H9 (cell line): ENCODE data around the gene TRPV5. TPM values are rescaled to one million over a fixed set of nuclear protein-coding genes. Genes with fewer than 3 reads are reported as not detected.

ENCODE experiments used
- DNase-seq: peaks from one replicate; pipeline ENCODE4 v3.0.0-alpha.2; 2017
- H2AFZ ChIP-seq: one replicate; pipeline ENCODE4 v1.6.1; 2013; ENCODE audit warnings: mild to moderate bottlenecking, low read length, control low read depth, moderate library complexity
- H2AK5ac ChIP-seq: 2 replicates; pipeline ENCODE4 v1.6.1; 2013; ENCODE audit warnings: low read length, control low read depth, mixed read lengths; ENCODE audit not compliant: insufficient read length
- H2BK120ac ChIP-seq: one replicate; pipeline ENCODE4 v1.6.1; 2013; ENCODE audit warnings: low read depth, mild to moderate bottlenecking, low read length, control low read depth, inconsistent platforms; ENCODE audit not compliant: poor library complexity, severe bottlenecking
- H2BK12ac ChIP-seq: 2 replicates; pipeline ENCODE4 v1.6.1; 2013; ENCODE audit warnings: low read length, control low read depth, mixed read lengths, low read depth; ENCODE audit not compliant: insufficient read length
- H2BK15ac ChIP-seq: 2 replicates; pipeline ENCODE4 v1.6.1; 2013; ENCODE audit warnings: low read depth, low read length, control low read depth
- H2BK20ac ChIP-seq: one replicate; pipeline ENCODE4 v1.6.1; 2013; ENCODE audit warnings: low read depth, mild to moderate bottlenecking, low read length, control low read depth, inconsistent platforms; ENCODE audit not compliant: poor library complexity, severe bottlenecking
- H2BK5ac ChIP-seq: 2 replicates; pipeline ENCODE4 v1.6.1; 2013; ENCODE audit warnings: low read length, control low read depth, mixed read lengths; ENCODE audit not compliant: insufficient read length
- H3K14ac ChIP-seq: 2 replicates; pipeline ENCODE4 v1.6.1; 2013; ENCODE audit warnings: low read length, control low read depth; ENCODE audit not compliant: insufficient read depth
- H3K18ac ChIP-seq: 2 replicates; pipeline ENCODE4 v1.6.1; 2013; ENCODE audit warnings: low read depth, mild to moderate bottlenecking, mixed read lengths, low read length, control low read depth; ENCODE audit not compliant: insufficient read length
- H3K23ac ChIP-seq: 2 replicates; pipeline ENCODE4 v1.6.1; 2013; ENCODE audit warnings: low read length, control low read depth, mixed read lengths, low read depth; ENCODE audit not compliant: insufficient read length
- H3K23me2 ChIP-seq: 2 replicates; pipeline ENCODE4 v1.6.1; 2013; ENCODE audit warnings: low read depth, mild to moderate bottlenecking, mixed read lengths, low read length, control low read depth; ENCODE audit not compliant: insufficient read length, poor library complexity, severe bottlenecking
- H3K27ac ChIP-seq: 2 replicates; pipeline ENCODE4 v1.5.1; 2013; ENCODE audit warnings: low read length, control low read depth, mixed read lengths, low read depth; ENCODE audit not compliant: insufficient read length
- H3K27me3 ChIP-seq: 2 replicates; pipeline ENCODE4 v1.6.1; 2013; ENCODE audit warnings: low read length, control low read depth, inconsistent platforms; ENCODE audit not compliant: insufficient read depth
- H3K4ac ChIP-seq: 2 replicates; pipeline ENCODE4 v1.6.1; 2013; ENCODE audit warnings: low read depth, mild to moderate bottlenecking, control low read depth, inconsistent platforms, low read length, moderate library complexity
- H3K4me1 ChIP-seq: 2 replicates; pipeline ENCODE4 v1.6.1; 2013; ENCODE audit warnings: low read length, control low read depth, inconsistent platforms; ENCODE audit not compliant: insufficient read depth
- H3K4me2 ChIP-seq: 2 replicates; pipeline ENCODE4 v1.6.1; 2013; ENCODE audit warnings: low read length, control low read depth, mixed read lengths; ENCODE audit not compliant: insufficient read length, insufficient read depth
- H3K56ac ChIP-seq: 2 replicates; pipeline ENCODE4 v1.6.1; 2013; ENCODE audit warnings: low read depth, mild to moderate bottlenecking, mixed read lengths, low read length, control low read depth; ENCODE audit not compliant: insufficient read length
- H3K79me1 ChIP-seq: 2 replicates; pipeline ENCODE4 v1.6.1; 2013; ENCODE audit warnings: low read depth, mild to moderate bottlenecking, moderate library complexity, low read length, control low read depth, inconsistent platforms; ENCODE audit not compliant: insufficient read depth, poor library complexity, severe bottlenecking
- H3K79me2 ChIP-seq: 2 replicates; pipeline ENCODE4 v1.6.1; 2013; ENCODE audit warnings: low read length, control low read depth, inconsistent platforms; ENCODE audit not compliant: insufficient read depth
- H3K9ac ChIP-seq: 2 replicates; pipeline ENCODE4 v1.6.1; 2013; ENCODE audit warnings: low read length, control low read depth, mixed read lengths; ENCODE audit not compliant: insufficient read length; ENCODE audit errors: extremely low read depth
- H3K9me3 ChIP-seq: one replicate; pipeline ENCODE4 v1.6.1; 2013; ENCODE audit warnings: low read depth, low read length, inconsistent platforms; ENCODE audit not compliant: control insufficient read depth
- H3T11ph ChIP-seq: one replicate; pipeline ENCODE4 v1.6.1; 2013; ENCODE audit warnings: mild to moderate bottlenecking, low read length, control low read depth, inconsistent platforms
- H4K20me1 ChIP-seq: one replicate; pipeline ENCODE4 v1.6.1; 2013; ENCODE audit not compliant: control insufficient read depth, insufficient read length, insufficient read depth
- H4K5ac ChIP-seq: 2 replicates; pipeline ENCODE4 v1.6.1; 2013; ENCODE audit warnings: low read depth, mild to moderate bottlenecking, mixed read lengths, low read length, control low read depth; ENCODE audit not compliant: insufficient read length
- H4K8ac ChIP-seq: replicated peaks from 2 replicates; pipeline ENCODE4 v1.6.1; 2013; ENCODE audit warnings: low read length, control low read depth, mixed read lengths, low read depth; ENCODE audit not compliant: insufficient read length
- H4K91ac ChIP-seq: 2 replicates; pipeline ENCODE4 v1.6.1; 2013; ENCODE audit warnings: low read depth, mild to moderate bottlenecking, moderate library complexity, mixed read lengths, low read length, control low read depth; ENCODE audit not compliant: insufficient read length
- H3K27ac Mint-ChIP-seq, 3 experiments: 2 replicates in 2 of 3; 3 replicates in 1 of 3; pipeline ENCODE4 v1.8.0; 2020 to 2021; ENCODE audit warnings: mixed read lengths in 3 of 3, mild to moderate bottlenecking in 1 of 3, moderate library complexity in 1 of 3
- H3K27me3 Mint-ChIP-seq: 2 replicates; pipeline ENCODE4 v1.8.0; 2021; ENCODE audit warnings: low read depth, mild to moderate bottlenecking, moderate library complexity, mixed read lengths
- H3K36me3 Mint-ChIP-seq, 3 experiments: 2 replicates in 2 of 3; 3 replicates in 1 of 3; pipeline ENCODE4 v1.8.0; 2020 to 2021; ENCODE audit warnings: low read depth in 3 of 3, mixed read lengths in 3 of 3; ENCODE audit not compliant: insufficient read depth in 1 of 3
- H3K4me1 Mint-ChIP-seq, 2 experiments: 2 replicates each; pipeline ENCODE4 v1.8.0; 2020; ENCODE audit warnings: mixed read lengths in 2 of 2
- H3K4me3 Mint-ChIP-seq, 2 experiments: 2 replicates in 1 of 2; 3 replicates in 1 of 2; pipeline ENCODE4 v1.8.0; 2020 to 2021; ENCODE audit warnings: mild to moderate bottlenecking in 2 of 2, mixed read lengths in 2 of 2, moderate library complexity in 1 of 2
- H3K9me3 Mint-ChIP-seq, 2 experiments: 2 replicates in 1 of 2; 3 replicates in 1 of 2; pipeline ENCODE4 v1.8.0; 2020; ENCODE audit warnings: mild to moderate bottlenecking in 2 of 2, mixed read lengths in 2 of 2, moderate library complexity in 1 of 2
- WGBS: extraction: QIAGEN DNeasy Blood & Tissue Kit; methylation state at CpG from one replicate; pipeline ENCODE4 v1.1.7; 2013; ENCODE audit warnings: missing lambda C conversion rate, low lambda C conversion rate, mixed read lengths; ENCODE audit not compliant: insufficient read length; ENCODE audit errors: extremely low coverage; 5-methylcytosine and 5-hydroxymethylcytosine counted together
- total RNA-seq: library from RNA; stranded (reverse); gene quantifications from 2 replicates; pipeline ENCODE4 v1.2.1, GENCODE V29; 2021
- TF ChIP-seq, protein P1 (sequence below): fragments of 200-600 bp; sonication (generic); conservative IDR thresholded peaks from 3 replicates; pipeline ENCODE4 v1.8.0; 2021; ENCODE audit warnings: antibody characterized with exemption, mild to moderate bottlenecking

Gene TRPV5
- total RNA-seq, 1 experiment from 2014 or later, result not detected

DNA sequence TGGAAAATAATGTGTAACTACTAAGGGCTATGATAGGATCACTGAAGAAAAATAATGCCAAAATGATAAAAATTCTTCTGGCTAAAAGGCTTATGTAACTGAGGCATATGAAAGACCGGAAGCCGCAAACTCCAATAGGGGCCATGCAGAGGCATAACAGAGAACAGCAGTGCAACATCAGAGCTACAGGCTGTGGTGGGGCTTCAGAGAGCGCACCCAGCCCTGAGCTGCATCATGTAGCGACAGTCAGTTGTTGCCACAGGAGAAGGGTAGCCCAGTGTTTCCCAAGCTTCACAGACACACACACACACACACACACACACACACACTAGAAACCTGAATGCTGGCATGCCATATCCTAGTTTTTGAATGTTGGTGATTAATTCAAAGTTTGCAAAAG is 15.1 kb upstream of the TRPV5 start:
- no CpG with 5 or more reads among the region's 4 CpGs for WGBS

More for the DNA sequence above, 15.1 kb upstream of the TRPV5 start:
- no peak overlapping the region for H2AK5ac ChIP-seq
- H3K14ac ChIP-seq, result no peak overlapping the region
- H3K9me3 Mint-ChIP-seq, result peaks cover 0 to 3% of the 10 kb centered on the region in 2 experiments; a peak in 1 of 5 replicates
- no peak overlapping the region for H3K56ac ChIP-seq
- peaks cover 0 to 7% (median under 1%) of the 10 kb centered on the region in 3 experiments; a peak in 5 of 7 replicates for H3K36me3 Mint-ChIP-seq
- H3K27me3 Mint-ChIP-seq, result peaks cover 9% of the 10 kb centered on the region
- no peak overlapping the region for H2BK15ac ChIP-seq
- no peak overlapping the region for H3K4me2 ChIP-seq
- no peak overlapping the region for H3T11ph ChIP-seq
- no peak overlapping the region for H3K4me3 Mint-ChIP-seq
- H3K4ac ChIP-seq, result no peak overlapping the region
- no peak overlapping the region for H2AFZ ChIP-seq
- no peak overlapping the region for H3K18ac ChIP-seq
- no peak overlapping the region for H4K8ac ChIP-seq
- H4K5ac ChIP-seq, result no peak overlapping the region
- no peak overlapping the region for H3K27ac ChIP-seq
- no peak overlapping the region for H3K27ac Mint-ChIP-seq
- H3K9ac ChIP-seq, result no peak overlapping the region
- no peaks in the 10 kb centered on the region for H3K9me3 ChIP-seq
- no peaks in the 10 kb centered on the region for H3K27me3 ChIP-seq
- no peak overlapping the region for H2BK12ac ChIP-seq
- H2BK120ac ChIP-seq, result no peak overlapping the region
- TF ChIP-seq, protein P1, sequence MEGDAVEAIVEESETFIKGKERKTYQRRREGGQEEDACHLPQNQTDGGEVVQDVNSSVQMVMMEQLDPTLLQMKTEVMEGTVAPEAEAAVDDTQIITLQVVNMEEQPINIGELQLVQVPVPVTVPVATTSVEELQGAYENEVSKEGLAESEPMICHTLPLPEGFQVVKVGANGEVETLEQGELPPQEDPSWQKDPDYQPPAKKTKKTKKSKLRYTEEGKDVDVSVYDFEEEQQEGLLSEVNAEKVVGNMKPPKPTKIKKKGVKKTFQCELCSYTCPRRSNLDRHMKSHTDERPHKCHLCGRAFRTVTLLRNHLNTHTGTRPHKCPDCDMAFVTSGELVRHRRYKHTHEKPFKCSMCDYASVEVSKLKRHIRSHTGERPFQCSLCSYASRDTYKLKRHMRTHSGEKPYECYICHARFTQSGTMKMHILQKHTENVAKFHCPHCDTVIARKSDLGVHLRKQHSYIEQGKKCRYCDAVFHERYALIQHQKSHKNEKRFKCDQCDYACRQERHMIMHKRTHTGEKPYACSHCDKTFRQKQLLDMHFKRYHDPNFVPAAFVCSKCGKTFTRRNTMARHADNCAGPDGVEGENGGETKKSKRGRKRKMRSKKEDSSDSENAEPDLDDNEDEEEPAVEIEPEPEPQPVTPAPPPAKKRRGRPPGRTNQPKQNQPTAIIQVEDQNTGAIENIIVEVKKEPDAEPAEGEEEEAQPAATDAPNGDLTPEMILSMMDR, result no peak
- no peak overlapping the region for H4K91ac ChIP-seq
- no peak overlapping the region for H2BK5ac ChIP-seq
- H3K23me2 ChIP-seq, result no peaks in the 10 kb centered on the region
- DNase-seq, result no peak
- no peak overlapping the region for H2BK20ac ChIP-seq
- H3K4me1 Mint-ChIP-seq, result no peaks in the 10 kb centered on the region
- H3K4me1 ChIP-seq, result no peaks in the 10 kb centered on the region
- no peak overlapping the region for H3K23ac ChIP-seq
- no peaks in the 10 kb centered on the region for H4K20me1 ChIP-seq
- no peaks in the 10 kb centered on the region for H3K79me1 ChIP-seq
- H3K79me2 ChIP-seq, result no peaks in the 10 kb centered on the region
